Activated gamma-delta T cell treated with Interleukin-2 at 50 U/mL for 16 hours (primary cell): Measurements from ENCODE around the gene UBE2Z.
"Not testable (repeated sequence)": the region's sequence is repeated elsewhere in the genome, so short reads cannot be mapped to it uniquely, and the experiment has no call there.

Experiments used
- DNase-seq: peaks from one replicate; pipeline ENCODE4 v3.0.0-alpha.2; 2020

Gene UBE2Z

DNA sequence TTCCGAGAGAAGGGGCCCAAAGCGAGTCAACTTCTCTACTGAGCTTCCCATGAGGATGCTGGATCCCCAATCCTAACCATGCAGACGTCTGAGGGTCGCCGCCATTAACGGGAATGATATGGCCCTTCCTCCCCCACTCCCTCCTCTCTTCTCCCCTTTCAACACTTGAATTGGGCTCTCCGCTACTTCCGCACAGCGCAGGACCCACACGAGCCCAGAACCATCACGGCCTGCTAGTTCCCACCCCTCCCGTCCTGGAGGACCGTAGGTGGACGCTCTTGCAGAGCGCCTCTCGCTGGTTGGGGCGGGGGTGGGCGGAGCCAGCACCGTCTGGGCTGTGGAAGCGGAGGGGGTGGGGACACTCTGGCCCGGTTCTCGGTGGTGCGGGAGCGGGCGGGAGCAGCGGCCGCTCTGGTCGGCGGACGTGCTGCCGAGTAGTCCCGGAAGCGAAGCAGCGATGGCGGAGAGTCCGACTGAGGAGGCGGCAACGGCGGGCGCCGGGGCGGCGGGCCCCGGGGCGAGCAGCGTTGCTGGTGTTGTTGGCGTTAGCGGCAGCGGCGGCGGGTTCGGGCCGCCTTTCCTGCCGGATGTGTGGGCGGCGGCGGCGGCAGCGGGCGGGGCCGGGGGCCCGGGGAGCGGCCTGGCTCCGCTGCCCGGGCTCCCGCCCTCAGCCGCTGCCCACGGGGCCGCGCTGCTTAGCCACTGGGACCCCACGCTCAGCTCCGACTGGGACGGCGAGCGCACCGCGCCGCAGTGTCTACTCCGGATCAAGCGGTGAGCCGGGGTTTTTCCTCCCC is at the start of gene UBE2Z:
Gene UBE2Z, plus strand, starts transcription at position 361 of the 797 bp plus-strand sequence. Its CDS starts 97 bp downstream, at position 458.
- DNase-seq, result peak; percentile 88

DNA sequence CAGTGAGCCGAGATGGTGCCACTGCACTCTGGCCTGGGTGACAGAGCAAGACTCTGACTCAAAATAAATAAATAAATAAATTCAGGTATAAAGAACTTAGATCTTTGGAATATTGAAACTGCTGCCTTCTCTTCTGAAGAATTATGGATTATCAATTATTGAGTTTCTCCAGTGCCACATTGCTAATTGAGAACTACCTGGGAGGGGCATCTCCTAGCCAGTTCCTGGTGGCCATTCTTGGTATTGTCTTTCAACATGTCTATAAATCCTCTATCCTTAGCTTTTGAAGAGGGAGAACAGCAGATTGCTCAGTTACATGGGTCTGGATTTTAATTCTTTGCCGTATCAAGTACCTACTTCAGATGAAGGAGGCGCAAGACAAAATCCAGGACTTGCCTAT is 48.2 kb upstream of the UBE2Z start:
- no peak for DNase-seq

DNA sequence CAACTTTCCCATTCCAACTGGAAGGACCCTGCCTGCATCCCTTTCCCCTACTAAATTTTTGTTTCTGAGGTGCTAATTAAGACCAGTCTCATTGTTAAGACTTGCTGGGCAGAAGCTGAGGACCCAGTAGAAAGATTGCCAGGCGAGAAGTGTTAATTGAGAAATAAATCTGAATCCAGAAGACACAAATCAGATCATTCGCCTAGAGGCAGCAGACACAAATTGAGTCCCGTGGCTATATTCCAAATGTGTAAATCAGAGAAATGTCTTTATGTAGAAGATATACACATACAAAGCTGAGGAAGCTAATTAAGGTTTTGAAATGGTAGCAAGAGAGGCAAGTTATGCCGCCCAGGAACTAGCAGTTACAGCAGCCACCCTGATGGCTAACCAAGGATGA is 47.8 kb upstream of the UBE2Z start:
- no peak for DNase-seq

DNA sequence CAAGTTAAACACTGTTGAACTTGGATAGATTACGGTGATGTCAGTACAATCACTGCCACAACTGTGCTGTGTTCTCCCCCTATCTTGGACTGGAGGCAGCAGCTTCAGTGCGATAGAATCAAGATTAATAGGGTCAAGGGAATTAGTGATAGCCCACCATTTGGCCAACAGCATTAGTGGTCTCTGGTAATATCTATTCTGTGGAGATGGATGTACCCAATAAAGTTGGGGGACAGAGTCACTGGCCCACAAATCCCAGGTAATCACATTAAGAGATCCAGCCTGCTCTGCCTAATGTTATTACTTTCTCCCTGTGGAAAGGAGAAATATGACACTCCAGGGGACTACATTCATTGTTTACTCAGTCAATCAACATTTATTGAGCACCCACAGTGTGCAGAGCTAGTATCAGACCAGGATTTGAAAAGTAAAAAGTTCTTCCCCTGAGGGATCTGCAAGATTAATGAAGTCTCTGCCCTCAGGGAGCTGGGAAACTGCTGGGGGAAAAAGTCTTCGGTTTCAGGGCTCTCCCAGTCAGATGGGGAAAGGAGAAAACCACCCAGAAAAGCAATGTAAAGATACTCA is 39.2 kb upstream of the UBE2Z start:
- no peak for DNase-seq

GRCh38 chr17:48869821-48870318 is 38.3 kb upstream of the UBE2Z start:
- DNase-seq, result no peak

DNA sequence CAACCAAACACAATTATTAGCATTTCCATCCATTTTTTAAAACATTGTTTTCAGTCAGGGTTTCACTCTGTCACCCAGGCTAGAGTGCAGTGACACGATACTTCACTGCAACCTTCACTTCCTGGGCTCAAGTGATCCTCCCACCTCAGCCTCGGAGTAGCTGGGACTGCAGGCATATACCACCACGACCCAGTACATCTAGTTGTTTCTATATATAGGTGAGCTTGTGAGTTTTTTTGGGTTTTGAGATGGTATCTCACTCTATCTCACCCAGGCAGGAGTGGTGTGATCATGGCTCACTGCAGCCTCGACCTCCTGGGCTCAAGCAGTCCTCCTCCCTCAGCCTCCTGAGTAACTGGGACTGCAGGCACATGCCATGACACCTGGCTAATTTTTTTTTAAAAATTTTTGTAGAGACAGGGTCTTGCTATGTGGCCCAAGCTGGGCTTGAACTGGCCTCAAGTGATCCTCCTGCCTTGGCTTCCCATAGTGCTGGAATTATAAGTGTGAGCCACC is 37.1 kb upstream of the UBE2Z start:
- DNase-seq, result no peak

DNA sequence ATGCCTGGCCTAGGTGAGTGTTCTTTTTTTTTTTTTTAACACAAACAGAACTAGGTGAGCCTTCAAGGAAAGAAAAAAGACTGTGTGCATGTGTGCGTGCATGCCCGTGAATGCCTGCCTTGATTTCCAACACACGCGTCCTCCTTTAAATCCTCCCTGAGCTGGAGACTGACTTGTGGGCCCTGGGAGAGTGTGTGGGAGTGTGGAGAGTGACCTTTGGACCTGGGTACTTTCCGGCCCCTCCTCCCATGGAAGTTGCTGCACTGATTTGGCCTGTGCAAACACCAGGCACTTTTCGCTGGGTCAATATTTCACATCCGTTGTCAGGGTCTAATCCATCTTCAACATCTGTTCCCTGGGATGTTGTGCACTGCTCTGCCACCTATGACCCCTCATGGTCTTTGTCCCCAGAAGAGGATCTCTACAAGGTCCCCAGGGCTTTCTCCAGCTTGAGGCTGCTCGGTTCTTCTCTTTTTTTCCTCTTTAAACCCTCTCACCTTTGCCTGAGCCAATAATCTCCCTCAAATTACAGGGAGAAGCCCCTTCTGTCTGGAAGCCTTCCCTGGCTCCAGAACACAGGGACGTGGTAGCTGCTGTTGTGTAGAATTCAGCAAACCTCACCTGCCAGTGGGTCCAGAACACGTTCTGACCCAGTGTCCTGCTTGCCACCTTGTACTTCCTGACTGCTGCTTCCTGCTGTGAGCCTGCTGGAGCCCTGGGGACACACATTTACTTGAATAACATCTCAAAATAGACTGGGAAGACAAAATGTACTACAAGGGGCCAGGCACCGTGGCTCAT is 36.5 kb upstream of the UBE2Z start:
- DNase-seq, result no peak

DNA sequence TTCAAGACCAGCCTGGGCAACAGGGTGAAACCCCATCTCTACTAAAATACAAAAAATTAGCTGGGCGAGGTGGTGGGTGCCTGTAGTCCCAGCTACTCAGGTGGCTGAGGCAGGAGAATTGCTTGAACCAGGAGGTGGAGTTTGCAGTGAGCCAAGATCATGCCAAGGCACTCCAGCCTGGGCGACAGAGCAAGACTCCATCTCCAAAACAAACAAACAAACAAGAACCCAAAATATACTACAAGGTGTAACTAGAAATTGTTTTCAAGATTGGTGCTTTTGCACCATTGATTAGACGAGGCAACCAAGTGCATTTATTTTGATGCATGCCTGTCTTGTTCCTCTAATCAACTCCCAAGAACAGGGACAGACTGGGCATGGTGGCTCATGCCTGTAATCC is 35.8 kb upstream of the UBE2Z start:
- not testable (repeated sequence) for DNase-seq

DNA sequence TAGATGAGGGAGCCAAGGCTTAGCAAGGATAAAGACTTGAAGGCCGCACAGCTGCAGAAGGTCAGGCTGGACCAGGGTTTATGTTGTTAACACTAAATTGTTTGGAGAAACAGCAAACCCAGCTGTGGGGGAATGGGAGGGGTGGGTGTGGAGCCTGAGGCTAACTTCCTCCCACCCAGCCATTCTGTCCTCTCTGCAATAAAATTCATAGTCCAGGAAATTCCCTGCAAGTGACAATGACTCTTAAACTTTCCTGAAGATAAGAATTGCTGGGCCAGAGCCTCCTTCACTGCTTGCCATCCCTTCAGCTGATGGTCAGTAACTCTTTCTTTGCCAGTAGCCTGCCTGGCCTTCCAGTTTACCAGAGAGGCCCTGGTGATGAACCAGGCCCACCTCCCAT is 35.0 kb upstream of the UBE2Z start:
- no peak for DNase-seq

DNA sequence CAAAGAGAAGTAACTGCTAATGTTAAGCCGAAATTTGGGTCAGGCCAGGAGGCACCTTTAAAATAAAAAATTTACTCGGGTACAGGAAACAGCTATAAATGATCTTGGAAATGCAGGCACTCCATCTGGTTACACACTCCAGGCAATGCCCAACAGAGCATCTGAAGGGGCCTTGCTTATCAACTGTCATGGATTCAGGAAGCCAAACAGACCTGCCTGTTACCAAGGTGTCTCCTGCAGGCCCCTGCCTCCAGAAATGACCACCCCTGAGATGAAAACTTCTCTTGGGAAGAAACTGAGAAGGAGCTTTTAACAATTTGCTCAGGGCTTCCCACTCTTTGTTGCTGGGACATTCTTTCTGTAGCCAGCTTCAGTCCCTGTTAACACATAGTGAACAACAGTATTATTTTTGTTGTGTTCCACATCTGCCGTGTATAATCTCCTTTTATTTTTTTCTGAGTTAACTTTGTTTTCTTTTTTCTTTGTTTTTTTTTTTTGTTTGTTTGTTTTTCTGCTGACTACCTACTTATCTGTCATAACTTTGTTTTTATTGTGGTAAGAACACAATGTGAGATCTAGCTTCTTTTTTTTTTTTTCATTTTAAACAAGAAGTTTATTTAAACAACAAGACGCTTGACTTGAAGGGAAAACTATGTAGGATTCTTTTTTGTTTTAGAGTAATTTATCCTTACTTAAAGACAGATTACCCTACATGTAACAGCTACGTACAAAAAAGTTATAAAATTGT is 34.3 kb upstream of the UBE2Z start:
- DNase-seq, result no peak

- DNase-seq, result peak; percentile 50
Measured at GRCh38 chr17:48878920-48879898, 29.0 kb upstream of the UBE2Z start.

GRCh38 chr17:48882272-48882671 is 25.9 kb upstream of the UBE2Z start:
- no peak for DNase-seq

GRCh38 chr17:48883171-48883570 is 25.0 kb upstream of the UBE2Z start:
- DNase-seq, result no peak

GRCh38 chr17:48890086-48890485 is 18.1 kb upstream of the UBE2Z start:
- no peak for DNase-seq

- peak; percentile 9 for DNase-seq
Measured at GRCh38 chr17:48892940-48893645, 15.1 kb upstream of the UBE2Z start.

GRCh38 chr17:48893646-48894508 is 14.3 kb upstream of the UBE2Z start:
- no peak for DNase-seq

DNA sequence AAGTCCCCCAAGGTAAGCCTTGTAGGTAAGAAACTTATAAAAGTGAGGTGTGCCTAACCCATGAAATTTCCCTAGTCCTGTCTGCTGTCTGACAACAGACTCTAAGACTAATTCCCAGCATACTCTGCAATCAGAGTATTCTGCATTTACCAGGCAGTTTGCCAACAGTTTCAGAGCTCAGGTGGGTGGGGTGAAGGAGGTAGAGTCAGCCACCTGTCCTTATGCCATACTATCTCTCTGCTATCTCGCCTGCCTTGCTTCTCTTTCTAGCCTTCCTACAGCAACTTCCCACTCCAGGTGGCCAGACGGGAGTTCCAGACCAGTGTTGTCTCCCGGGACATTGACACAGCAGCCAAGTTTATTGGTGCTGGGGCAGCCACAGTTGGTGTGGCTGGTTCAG is 13.3 kb upstream of the UBE2Z start:
- no peak for DNase-seq

DNA sequence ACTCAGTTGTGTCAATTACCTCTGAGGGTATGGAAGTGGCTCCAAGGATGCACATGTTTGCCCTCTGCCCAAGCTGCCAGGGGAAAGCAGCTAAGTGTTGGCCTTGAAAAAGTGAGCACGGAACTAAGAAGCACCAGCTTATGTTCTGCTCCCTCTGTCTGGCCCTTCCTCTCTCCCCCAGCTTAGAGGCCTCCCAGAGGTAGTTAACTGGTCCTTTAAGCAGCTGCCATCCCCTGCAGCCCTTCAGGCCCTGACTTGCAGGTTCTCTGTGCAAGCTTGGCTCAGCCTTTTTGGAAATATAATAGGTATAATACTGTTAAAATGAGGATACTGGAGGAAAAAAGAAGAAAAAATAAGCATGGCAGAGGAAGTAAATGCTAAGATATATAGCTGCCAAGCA is 7.0 kb upstream of the UBE2Z start:
- DNase-seq, result no peak

- DNase-seq, result no peak
Measured at GRCh38 chr17:48903401-48903800, 4.8 kb upstream of the UBE2Z start.

- no peak for DNase-seq
Measured at GRCh38 chr17:48904428-48904827, 3.8 kb upstream of the UBE2Z start.
